SW480 (cell line): ENCODE results near the gene MORC1.

ENCODE experiments used
- DNase-seq: peaks from one replicate; pipeline ENCODE4 v3.0.0-alpha.2; 2016; ENCODE audit warnings: low spot score

MORC1 gene

GRCh38 chr3:109025896-109026295 is 92.0 kb downstream of the MORC1 start:
- no peak for DNase-seq

- DNase-seq = peak; percentile 47
Measured at GRCh38 chr3:109023656-109024254, 94.2 kb downstream of the MORC1 start.

- no peak for DNase-seq
Measured at GRCh38 chr3:109023167-109023566, 94.8 kb downstream of the MORC1 start.

- no peak for DNase-seq
Measured at GRCh38 chr3:109021556-109021955, 96.4 kb downstream of the MORC1 start.

GRCh38 chr3:109018828-109019227 is 99.1 kb downstream of the MORC1 start:
- DNase-seq = no peak

- no peak for DNase-seq
Measured at GRCh38 chr3:109005443-109005842, 112.5 kb downstream of the MORC1 start.

- no peak for DNase-seq
Measured at GRCh38 chr3:108998436-108998835, 119.5 kb downstream of the MORC1 start.

- DNase-seq = no peak
Measured at GRCh38 chr3:108985844-108986243, 132.1 kb downstream of the MORC1 start.

GRCh38 chr3:108983051-108983450 is 134.9 kb downstream of the MORC1 start:
- no peak for DNase-seq

GRCh38 chr3:108976058-108976457 is 141.9 kb downstream of the MORC1 start:
- no peak for DNase-seq

- no peak for DNase-seq
Measured at GRCh38 chr3:108973019-108973418, 144.9 kb downstream of the MORC1 start.

- no peak for DNase-seq
Measured at GRCh38 chr3:108972482-108972881, 145.5 kb downstream of the MORC1 start.

GRCh38 chr3:108970561-108970960 is 147.4 kb downstream of the MORC1 start:
- no peak for DNase-seq

GRCh38 chr3:108966773-108967172 is 151.2 kb downstream of the MORC1 start:
- DNase-seq = peak; percentile 83

GRCh38 chr3:108959017-108959416 is 158.9 kb downstream of the MORC1 start:
- DNase-seq = no peak

GRCh38 chr3:108953700-108954099 is 164.2 kb downstream of the MORC1 start, which contains the start of gene GUCA1C:
GUCA1C (minus strand) TSS chr3:108953879; CDS start chr3:108953762, 117 bp downstream.
- DNase-seq = no peak

- DNase-seq = no peak
Measured at GRCh38 chr3:108953210-108953609, 164.7 kb downstream of the MORC1 start.

- DNase-seq = no peak
Measured at GRCh38 chr3:108951820-108952501, 166.0 kb downstream of the MORC1 start.

- no peak for DNase-seq
Measured at GRCh38 chr3:108947855-108948254, 170.1 kb downstream of the MORC1 start.

GRCh38 chr3:108946292-108947285 is 171.3 kb downstream of the MORC1 start:
- DNase-seq = no peak

GRCh38 chr3:108940568-108941263 is 177.2 kb downstream of the MORC1 start:
- no peak for DNase-seq

GRCh38 chr3:108940166-108940565 is 177.8 kb downstream of the MORC1 start:
- DNase-seq = no peak
